ENCODE measurements around the gene ARHGAP26.

DNA sequence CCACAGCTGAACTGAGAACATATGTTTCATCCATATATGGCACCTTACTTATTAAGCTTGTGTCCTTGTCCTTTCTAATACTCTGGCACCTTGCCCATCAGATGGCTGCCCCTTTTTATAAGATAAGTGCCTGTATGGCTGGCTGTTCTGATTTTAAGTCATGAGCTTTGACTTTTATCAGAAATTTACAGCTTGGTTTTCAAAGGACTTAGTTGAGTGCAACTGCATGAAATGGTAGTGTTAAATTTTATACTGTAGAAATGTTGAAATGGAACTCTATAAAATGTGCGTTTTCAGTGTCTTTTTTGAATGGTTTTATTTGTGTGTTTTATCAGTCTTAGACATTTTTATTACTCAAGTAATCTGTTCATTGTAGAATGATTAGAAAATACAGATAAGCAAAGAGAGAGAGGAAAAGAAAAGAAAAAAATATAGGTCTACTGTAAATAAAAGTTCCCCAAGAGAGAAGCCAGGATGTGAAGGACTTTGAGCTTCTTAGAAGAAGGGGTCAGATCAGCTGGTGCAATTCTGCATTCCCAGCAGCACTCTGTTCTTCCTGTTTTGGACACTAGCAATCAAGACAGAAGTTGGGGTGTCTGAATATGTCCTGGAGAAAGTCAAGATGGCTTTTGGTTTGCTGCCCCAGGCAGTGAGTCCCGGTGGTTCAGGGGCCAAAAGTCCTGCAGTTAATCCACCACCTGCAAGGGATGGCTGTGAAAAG is 38.9 kb downstream of the ARHGAP26 start:
- TF ChIP-seq, protein P1, sequence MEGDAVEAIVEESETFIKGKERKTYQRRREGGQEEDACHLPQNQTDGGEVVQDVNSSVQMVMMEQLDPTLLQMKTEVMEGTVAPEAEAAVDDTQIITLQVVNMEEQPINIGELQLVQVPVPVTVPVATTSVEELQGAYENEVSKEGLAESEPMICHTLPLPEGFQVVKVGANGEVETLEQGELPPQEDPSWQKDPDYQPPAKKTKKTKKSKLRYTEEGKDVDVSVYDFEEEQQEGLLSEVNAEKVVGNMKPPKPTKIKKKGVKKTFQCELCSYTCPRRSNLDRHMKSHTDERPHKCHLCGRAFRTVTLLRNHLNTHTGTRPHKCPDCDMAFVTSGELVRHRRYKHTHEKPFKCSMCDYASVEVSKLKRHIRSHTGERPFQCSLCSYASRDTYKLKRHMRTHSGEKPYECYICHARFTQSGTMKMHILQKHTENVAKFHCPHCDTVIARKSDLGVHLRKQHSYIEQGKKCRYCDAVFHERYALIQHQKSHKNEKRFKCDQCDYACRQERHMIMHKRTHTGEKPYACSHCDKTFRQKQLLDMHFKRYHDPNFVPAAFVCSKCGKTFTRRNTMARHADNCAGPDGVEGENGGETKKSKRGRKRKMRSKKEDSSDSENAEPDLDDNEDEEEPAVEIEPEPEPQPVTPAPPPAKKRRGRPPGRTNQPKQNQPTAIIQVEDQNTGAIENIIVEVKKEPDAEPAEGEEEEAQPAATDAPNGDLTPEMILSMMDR (IDR thresholded peaks at IDR 0.05): no peak
- no peak for TF ChIP-seq EP300 (IDR thresholded peaks at IDR 0.05; ENCODE audit: low read depth)
